Tibial nerve (tissue), 4 donors: ENCODE data around the gene TAGLN2.

ENCODE experiments used
- CTCF ChIP-seq, 5 experiments: fragments of 200-600 bp in 3 of 5; fragments of 450-650 bp in 2 of 5; sonication (generic) in 3 of 5; IDR thresholded peaks; one replicate each; pipeline ENCODE4 v1.5.1; 2016 to 2019; ENCODE audit warnings: antibody characterized with exemption in 5 of 5, mild to moderate bottlenecking in 3 of 5, moderate library complexity in 2 of 5
- EP300 ChIP-seq, 2 donors: sonication (generic); formaldehyde crosslinking; IDR thresholded peaks; one replicate each; pipeline ENCODE4 v1.6.1; 2017; ENCODE audit warnings: antibody characterized with exemption in 2 of 2, mild to moderate bottlenecking in 1 of 2

GRCh38 chr1:159892944-159893343, 32.4 kb downstream of the TAGLN2 start:
- TF ChIP-seq CTCF (IDR thresholded peaks at IDR 0.05) (no peak), EP300 (IDR thresholded peaks at IDR 0.05) (no peak)
